ENCODE results near the gene PCNX1. TPM values are rescaled to one million over a fixed set of nuclear protein-coding genes. Genes with fewer than 3 reads are reported as not detected.
A peak's percentile ranks its signal among the peaks of the same experiment; 100 is the strongest.

PCNX1 gene
- total and polyA plus RNA-seq, 2 of the 4 experiments (the other 2 are of a cell fraction), result 15.0 to 43.7 TPM

DNA sequence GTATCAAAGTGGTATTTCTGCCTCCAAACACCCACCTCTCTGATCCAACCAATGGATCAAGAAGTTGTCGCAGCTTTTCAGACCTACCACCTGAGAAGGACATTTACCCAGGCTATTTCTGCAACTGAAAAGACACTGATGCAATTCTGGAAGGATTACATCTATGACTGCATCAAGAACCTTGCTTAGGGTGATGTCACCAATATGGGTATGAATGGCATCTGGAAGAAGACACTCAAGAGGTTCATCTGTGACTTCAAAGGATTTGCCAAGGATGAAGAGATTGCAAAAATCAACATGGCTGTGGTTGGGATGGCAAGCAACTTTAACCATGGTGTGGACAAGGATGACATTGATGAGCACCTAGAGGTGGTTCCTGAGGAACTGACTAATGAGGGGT lies 154.2 kb downstream of the PCNX1 start:
- ATAC-seq (ENCODE audit: low read depth) (0 out of 2 replicates have a peak, but pooled peaks have one; percentile 12), DNase-seq (peak; percentile 50)
- CTCF ChIA-PET, result interaction anchor here (0.6 to 1.2 kb wide), 2 partner anchors 13 to 161 kb away, joined by 3 to 5 read pairs; no protein-coding TSS in a partner anchor
- Histone ChIP-seq H3K27me3 (ENCODE audit: control insufficient read depth, insufficient read depth, low read length) (no peaks in the 10 kb centered on the region), H4K8ac (ENCODE audit: low read depth in 2 of 2, low read length in 2 of 2) (no peak overlapping the region), H3K9me1 (ENCODE audit: insufficient read depth, low read length) (peaks cover 5% of the 10 kb centered on the region; the same call in 1 of the 2 replicates), H3K36me3 (ENCODE audit: control insufficient read depth, insufficient read depth, low read length) (peaks cover 18% of the 10 kb centered on the region), H3K14ac (replicated peaks; ENCODE audit: low read depth, low read length) (no peak overlapping the region; the same call in 1 of the 2 replicates), H3K9ac (ENCODE audit: low read depth, low read length) (no peak overlapping the region), H2AFZ (replicated peaks; ENCODE audit: low read length, poor library complexity) (no peak overlapping the region), H3K4me2 (ENCODE audit: low read depth, low read length) (no peak overlapping the region), H3K4ac (ENCODE audit: low read depth, low read length) (no peak overlapping the region), H4K20me1 (ENCODE audit: insufficient read depth, low read length) (no peaks in the 10 kb centered on the region), H2BK20ac (ENCODE audit: low read depth, low read length) (no peak overlapping the region), H2AK9ac (replicated peaks; ENCODE audit: low read depth, low read length, poor library complexity) (no peak overlapping the region), H2BK5ac (ENCODE audit: low read depth, low read length, poor library complexity, severe bottlenecking) (no peak overlapping the region), H3K4me3 (ENCODE audit: insufficient read depth, low read depth, low read length) (no peak overlapping the region), H4K91ac (ENCODE audit: insufficient read depth, low read depth, low read length) (no peak overlapping the region), H4K5ac (ENCODE audit: low read depth, low read length) (no peak overlapping the region), H2BK120ac (ENCODE audit: low read depth, low read length) (no peak overlapping the region), H3K18ac (ENCODE audit: low read depth, low read length) (no peak overlapping the region), H3K79me1 (ENCODE audit: low read depth in 1 of 2, low read length in 2 of 2) (peaks cover 17 to 21% of the 10 kb centered on the region in 2 experiments; a peak in 3 of 4 replicates), H2AK5ac (ENCODE audit: low read depth, low read length) (no peak overlapping the region), H3K56ac (ENCODE audit: extremely low read depth, insufficient read depth, low read length) (no peak overlapping the region), H3K4me1 (ENCODE audit: control insufficient read depth, insufficient read depth, low read length) (peaks cover 10% of the 10 kb centered on the region), H3K27ac (ENCODE audit: insufficient read depth, low read length) (peak overlapping the region; percentile 47; the same call in 1 of the 2 replicates), H3K23ac (ENCODE audit: low read depth, low read length) (no peak overlapping the region), H2BK15ac (ENCODE audit: low read depth, low read length) (no peak overlapping the region), H3K9me3 (ENCODE audit: control insufficient read depth, insufficient read depth, low read length) (no peaks in the 10 kb centered on the region)
- no CpG with 5 or more reads among the region's 1 CpG for WGBS, 2 experiments (ENCODE audit: extremely low coverage in 2 of 2, insufficient read length in 1 of 2)
- dilution Hi-C loops (cut with HindIII; ENCODE audit: low sequenced_read_pairs, unreplicated experiment) (no loop called here), intact Hi-C loops (cut with micrococcal nuclease) (no loop called here), in situ Hi-C loops (cut with MboI; ENCODE audit: low sequenced_read_pairs) (no loop called here)
- BruUV-seq (replicated peaks), result no TSS peak
- TF ChIP-seq MAZ (IDR thresholded peaks at IDR 0.05; ENCODE audit: borderline replicate concordance, low read depth, low read length), result no peak
- no peak for TF ChIP-seq FOS (IDR thresholded peaks at IDR 0.05; ENCODE audit: low read depth, low read length)
- TF ChIP-seq POLR2A (IDR thresholded peaks at IDR 0.05; ENCODE audit: low read depth, low read length), result no peak
- peak; percentile 58 for TF ChIP-seq CEBPB (IDR thresholded peaks at IDR 0.05; ENCODE audit: low read depth, low read length)
- POLR2A ChIA-PET (ENCODE audit: unreplicated experiment), result no interaction called here
